Retinal pigment epithelial cell (primary cell): Measurements from ENCODE around the gene CENPU.

Source experiments
- DNase-seq: peaks from one replicate; pipeline ENCODE4 v3.0.0-alpha.2; 2010; ENCODE audit warnings: low read depth
- H3K4me3 ChIP-seq: 2 replicates; pipeline ENCODE4 v1.5.1; 2011; ENCODE audit warnings: mild to moderate bottlenecking, low read length, control low read depth, moderate library complexity
- CTCF ChIP-seq: conservative IDR thresholded peaks from 2 replicates; pipeline ENCODE4 v1.5.1; 2011; ENCODE audit warnings: low read depth, low read length, control low read depth, inconsistent platforms

The CENPU gene

DNA sequence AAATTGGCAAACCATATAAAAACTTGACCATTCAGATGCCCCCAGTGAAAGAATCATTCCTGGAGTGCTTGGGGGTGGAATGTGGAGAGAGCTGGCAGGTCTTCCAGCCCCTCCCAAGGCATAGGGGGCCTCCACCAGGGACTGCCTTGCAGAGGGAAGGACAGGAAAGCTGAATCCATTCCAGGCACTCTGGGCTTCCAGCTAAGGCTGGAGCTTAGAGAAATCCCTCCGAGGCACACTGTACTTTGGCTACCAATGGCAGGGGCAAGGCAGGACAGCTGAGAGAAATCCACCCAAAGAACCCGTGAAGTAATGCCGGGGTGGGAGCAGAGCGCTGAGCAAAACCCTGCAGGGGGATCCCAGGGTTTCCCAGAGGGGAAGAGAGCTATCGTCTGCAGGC is 4.0 kb downstream of the CENPU start:
- TF ChIP-seq CTCF, result no peak

GRCh38 chr4:184728858-184729257 is 5.0 kb downstream of the CENPU start:
- no peak overlapping the region for H3K4me3 ChIP-seq
- DNase-seq, result peak; percentile 66
- TF ChIP-seq CTCF, result no peak

More for the DNA sequence above, 4.0 kb downstream of the CENPU start:
- no peak overlapping the region for H3K4me3 ChIP-seq
- DNase-seq, result no peak

- no peak overlapping the region for H3K4me3 ChIP-seq
- TF ChIP-seq CTCF, result no peak
Observed at GRCh38 chr4:184727430-184727829, 6.5 kb downstream of the CENPU start.

DNA sequence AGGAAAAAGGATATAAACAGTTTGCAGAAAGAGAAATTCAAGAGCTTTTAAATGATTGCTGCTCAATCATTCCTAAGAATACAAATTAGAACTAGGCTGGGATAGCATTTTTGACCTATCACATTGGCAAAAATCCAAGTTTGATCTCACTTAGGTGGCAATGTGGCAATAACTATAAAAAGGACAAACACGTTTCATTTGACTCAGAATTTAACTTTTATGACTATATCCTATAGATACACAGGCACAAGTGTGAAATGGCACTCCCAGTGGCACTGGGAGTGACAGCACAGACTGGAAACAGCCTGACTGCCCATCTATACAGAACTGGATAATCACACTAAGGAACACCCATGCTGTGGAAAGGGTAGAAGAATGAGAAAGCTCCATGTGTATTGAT is 11.1 kb downstream of the CENPU start:
- peak; percentile 35 for TF ChIP-seq CTCF
- no peak overlapping the region for H3K4me3 ChIP-seq
- DNase-seq, result no peak

More at GRCh38 chr4:184727430-184727829, 6.5 kb downstream of the CENPU start:
- DNase-seq, result no peak

- DNase-seq, result no peak
- TF ChIP-seq CTCF, result no peak
- H3K4me3 ChIP-seq, result no peak overlapping the region
Observed at GRCh38 chr4:184721254-184721653, 12.6 kb downstream of the CENPU start.

GRCh38 chr4:184719407-184719806 is 14.5 kb downstream of the CENPU start:
- DNase-seq, result no peak
- no peak for TF ChIP-seq CTCF
- H3K4me3 ChIP-seq, result no peak overlapping the region

GRCh38 chr4:184715526-184715925 is 18.4 kb downstream of the CENPU start:
- TF ChIP-seq CTCF, result no peak
- peak; percentile 26 for DNase-seq
- no peak overlapping the region for H3K4me3 ChIP-seq
